Heart left ventricle (tissue), 13 donors: ENCODE measurements around the gene GAB2.

Source experiments
- CTCF ChIP-seq, 12 donors: fragments of 200-600 bp; sonication (generic) in 4 of 12; IDR thresholded peaks; one replicate each; pipeline versions ENCODE4 v1.5.0 to v1.8.0; 2018 to 2022; ENCODE audit warnings: antibody characterized with exemption in 12 of 12, mild to moderate bottlenecking in 5 of 12
- POLR2A ChIP-seq, 2 donors: fragments of 450-650 bp; IDR thresholded peaks; one replicate each; pipeline ENCODE4 v1.6.1; 2017; ENCODE audit warnings: antibody characterized with exemption in 2 of 2, mild to moderate bottlenecking in 2 of 2, moderate library complexity in 2 of 2
- donor health status: ischemic (EF 13 %, LVEDD 7.1; RV severe dilation, severe dysfunction).
- donor health status: DM: no; HTN: yes; CAD: no.
- donor health status: DM: no; HTN: no; CAD: no.
- donor health status: ischemic (EF 25% LVEDD 6.9; RV normal size, moderate dysfunction).
- donor health status: ischemic (EF 25% LVEDD 5.7; RV mildly dilated, moderate dysfunction).
- donor health status: ischemic (EF 35%, LVEDD 5.7; RV mildly dilated, moderate dysfunction).
- donor health status: nonischemic (EF 11% LVEDD 7.7; RV severe dilation, severe dysfunction).
- donor health status: DM: yes; HTN: yes; CAD: no.
- donor health status: PGD.
- donor health status: ischemic (EF 29% LVEDD 5.4; RV normal size, mild dysfunction).
- donor health status: nonischemic (EF 23%, LVEDD 6.1; RV moderate dilation, normal function).

- no peak for TF ChIP-seq CTCF (IDR thresholded peaks at IDR 0.05)
- TF ChIP-seq POLR2A (IDR thresholded peaks at IDR 0.05) = no peak
Measured at GRCh38 chr11:78208257-78209165, 209.1 kb downstream of the GAB2 start.
